Heart left ventricle (tissue), 13 donors: ENCODE results near the gene C10orf143.

Experiments
- POLR2A ChIP-seq, 2 donors: fragments of 450-650 bp; IDR thresholded peaks; one replicate each; pipeline ENCODE4 v1.6.1; 2017; ENCODE audit warnings: antibody characterized with exemption in 2 of 2, mild to moderate bottlenecking in 2 of 2, moderate library complexity in 2 of 2
- TF ChIP-seq, protein P1 (sequence below), 12 donors: fragments of 200-600 bp; sonication (generic) in 4 of 12; IDR thresholded peaks; one replicate each; pipeline versions ENCODE4 v1.5.0 to v1.8.0; 2018 to 2022; ENCODE audit warnings: antibody characterized with exemption in 12 of 12, mild to moderate bottlenecking in 5 of 12
- donor health status: ischemic (EF 13 %, LVEDD 7.1; RV severe dilation, severe dysfunction).
- donor health status: DM: no; HTN: yes; CAD: no.
- donor health status: DM: no; HTN: no; CAD: no.
- donor health status: ischemic (EF 25% LVEDD 6.9; RV normal size, moderate dysfunction).
- donor health status: ischemic (EF 25% LVEDD 5.7; RV mildly dilated, moderate dysfunction).
- donor health status: ischemic (EF 35%, LVEDD 5.7; RV mildly dilated, moderate dysfunction).
- donor health status: nonischemic (EF 11% LVEDD 7.7; RV severe dilation, severe dysfunction).
- donor health status: DM: yes; HTN: yes; CAD: no.
- donor health status: PGD.
- donor health status: ischemic (EF 29% LVEDD 5.4; RV normal size, mild dysfunction).
- donor health status: nonischemic (EF 23%, LVEDD 6.1; RV moderate dilation, normal function).

DNA sequence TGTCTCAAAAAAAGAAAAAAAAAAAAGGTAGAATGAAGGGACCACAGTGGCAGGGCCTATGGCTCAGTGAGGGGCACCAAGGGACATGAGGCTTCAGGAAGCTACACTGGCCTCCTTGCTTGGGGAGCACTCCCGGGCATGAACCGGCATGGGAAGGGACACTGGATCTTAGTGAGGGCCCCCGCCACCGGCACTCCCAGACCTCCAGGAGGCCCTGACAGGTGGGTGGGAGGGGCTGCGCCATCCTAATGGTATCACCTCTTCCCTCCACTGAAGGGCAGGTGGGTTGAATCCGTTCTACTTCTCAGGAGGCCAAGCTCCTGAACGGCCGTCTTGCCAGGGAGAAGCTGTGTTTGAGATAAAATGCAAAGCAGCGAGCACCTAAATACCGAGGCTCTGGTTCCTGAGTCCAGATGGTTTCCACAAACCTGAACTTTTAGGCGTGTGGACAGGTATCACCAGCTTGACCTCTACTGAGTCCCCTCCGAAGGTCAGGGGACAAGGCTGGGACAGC lies 69.8 kb downstream of the C10orf143 start:
- TF ChIP-seq, protein P1, sequence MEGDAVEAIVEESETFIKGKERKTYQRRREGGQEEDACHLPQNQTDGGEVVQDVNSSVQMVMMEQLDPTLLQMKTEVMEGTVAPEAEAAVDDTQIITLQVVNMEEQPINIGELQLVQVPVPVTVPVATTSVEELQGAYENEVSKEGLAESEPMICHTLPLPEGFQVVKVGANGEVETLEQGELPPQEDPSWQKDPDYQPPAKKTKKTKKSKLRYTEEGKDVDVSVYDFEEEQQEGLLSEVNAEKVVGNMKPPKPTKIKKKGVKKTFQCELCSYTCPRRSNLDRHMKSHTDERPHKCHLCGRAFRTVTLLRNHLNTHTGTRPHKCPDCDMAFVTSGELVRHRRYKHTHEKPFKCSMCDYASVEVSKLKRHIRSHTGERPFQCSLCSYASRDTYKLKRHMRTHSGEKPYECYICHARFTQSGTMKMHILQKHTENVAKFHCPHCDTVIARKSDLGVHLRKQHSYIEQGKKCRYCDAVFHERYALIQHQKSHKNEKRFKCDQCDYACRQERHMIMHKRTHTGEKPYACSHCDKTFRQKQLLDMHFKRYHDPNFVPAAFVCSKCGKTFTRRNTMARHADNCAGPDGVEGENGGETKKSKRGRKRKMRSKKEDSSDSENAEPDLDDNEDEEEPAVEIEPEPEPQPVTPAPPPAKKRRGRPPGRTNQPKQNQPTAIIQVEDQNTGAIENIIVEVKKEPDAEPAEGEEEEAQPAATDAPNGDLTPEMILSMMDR (IDR thresholded peaks at IDR 0.05) = no peak
- TF ChIP-seq POLR2A (IDR thresholded peaks at IDR 0.05) = no peak
